Ammon's horn (tissue), 1 donor: ENCODE results near the gene COG1.
"Not testable (repeated sequence)": the region's sequence is repeated elsewhere in the genome, so short reads cannot be mapped to it uniquely, and the experiment has no call there.

Experiments used
- DNase-seq: peaks from one replicate; pipeline ENCODE4 v3.0.0-alpha.2; 2016; ENCODE audit warnings: low spot score

The COG1 gene, protein sequence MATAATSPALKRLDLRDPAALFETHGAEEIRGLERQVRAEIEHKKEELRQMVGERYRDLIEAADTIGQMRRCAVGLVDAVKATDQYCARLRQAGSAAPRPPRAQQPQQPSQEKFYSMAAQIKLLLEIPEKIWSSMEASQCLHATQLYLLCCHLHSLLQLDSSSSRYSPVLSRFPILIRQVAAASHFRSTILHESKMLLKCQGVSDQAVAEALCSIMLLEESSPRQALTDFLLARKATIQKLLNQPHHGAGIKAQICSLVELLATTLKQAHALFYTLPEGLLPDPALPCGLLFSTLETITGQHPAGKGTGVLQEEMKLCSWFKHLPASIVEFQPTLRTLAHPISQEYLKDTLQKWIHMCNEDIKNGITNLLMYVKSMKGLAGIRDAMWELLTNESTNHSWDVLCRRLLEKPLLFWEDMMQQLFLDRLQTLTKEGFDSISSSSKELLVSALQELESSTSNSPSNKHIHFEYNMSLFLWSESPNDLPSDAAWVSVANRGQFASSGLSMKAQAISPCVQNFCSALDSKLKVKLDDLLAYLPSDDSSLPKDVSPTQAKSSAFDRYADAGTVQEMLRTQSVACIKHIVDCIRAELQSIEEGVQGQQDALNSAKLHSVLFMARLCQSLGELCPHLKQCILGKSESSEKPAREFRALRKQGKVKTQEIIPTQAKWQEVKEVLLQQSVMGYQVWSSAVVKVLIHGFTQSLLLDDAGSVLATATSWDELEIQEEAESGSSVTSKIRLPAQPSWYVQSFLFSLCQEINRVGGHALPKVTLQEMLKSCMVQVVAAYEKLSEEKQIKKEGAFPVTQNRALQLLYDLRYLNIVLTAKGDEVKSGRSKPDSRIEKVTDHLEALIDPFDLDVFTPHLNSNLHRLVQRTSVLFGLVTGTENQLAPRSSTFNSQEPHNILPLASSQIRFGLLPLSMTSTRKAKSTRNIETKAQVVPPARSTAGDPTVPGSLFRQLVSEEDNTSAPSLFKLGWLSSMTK

DNA sequence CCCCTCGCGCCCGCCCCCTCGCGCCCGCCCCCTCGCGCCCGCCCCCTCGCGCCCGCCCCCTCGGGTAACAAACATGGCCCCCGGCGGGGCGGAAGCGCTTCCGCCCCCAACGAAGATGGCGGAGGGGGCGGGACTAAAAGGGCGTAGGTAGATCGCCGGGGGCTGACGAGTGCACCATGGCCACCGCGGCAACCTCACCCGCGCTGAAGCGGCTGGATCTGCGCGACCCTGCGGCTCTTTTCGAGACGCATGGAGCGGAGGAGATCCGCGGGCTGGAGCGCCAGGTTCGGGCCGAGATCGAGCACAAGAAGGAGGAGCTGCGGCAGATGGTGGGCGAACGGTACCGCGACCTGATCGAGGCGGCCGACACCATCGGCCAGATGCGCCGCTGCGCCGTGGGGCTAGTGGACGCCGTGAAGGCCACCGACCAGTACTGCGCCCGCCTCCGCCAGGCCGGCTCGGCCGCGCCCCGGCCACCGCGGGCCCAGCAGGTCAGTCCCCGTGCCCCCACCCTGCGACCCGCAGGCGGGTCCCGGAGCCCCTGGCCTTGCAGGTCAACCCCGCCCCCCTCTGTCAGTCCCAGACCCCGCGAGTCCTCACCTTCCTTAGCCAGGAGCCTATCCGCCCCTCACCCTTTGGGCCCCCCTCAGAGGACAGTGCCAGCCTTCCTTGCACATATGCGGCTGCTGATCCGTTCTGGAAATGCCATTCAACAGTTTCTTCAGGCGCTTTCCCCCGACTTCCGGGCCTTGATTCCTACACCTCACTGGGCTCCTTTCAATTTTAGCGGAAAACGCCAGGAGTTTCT, at the start of gene COG1:
Gene COG1 (plus strand): TSS at position 162 of the 808 bp plus-strand sequence. CDS start 15 bp downstream, at position 177.
- peak; percentile 90 for DNase-seq

DNA sequence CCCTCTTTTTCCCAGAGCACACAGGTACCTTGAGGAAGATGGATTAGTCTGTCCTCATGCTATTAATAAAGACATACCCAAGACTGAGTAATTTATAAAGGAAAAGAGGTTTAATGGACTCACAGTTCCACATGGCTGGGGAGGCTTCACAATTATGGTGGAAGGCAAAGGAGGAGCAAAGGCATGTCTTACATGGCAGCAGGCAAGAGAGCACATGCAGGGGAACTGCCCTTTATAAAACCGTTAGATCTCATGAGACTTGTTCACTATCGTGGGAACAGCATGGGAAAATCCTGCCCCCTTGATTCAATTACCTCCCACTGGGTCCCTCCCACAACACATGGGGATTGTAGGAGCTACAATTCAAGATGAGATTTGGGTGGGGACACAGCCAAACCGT, 48.6 kb upstream of the COG1 start:
- not testable (repeated sequence) for DNase-seq

DNA sequence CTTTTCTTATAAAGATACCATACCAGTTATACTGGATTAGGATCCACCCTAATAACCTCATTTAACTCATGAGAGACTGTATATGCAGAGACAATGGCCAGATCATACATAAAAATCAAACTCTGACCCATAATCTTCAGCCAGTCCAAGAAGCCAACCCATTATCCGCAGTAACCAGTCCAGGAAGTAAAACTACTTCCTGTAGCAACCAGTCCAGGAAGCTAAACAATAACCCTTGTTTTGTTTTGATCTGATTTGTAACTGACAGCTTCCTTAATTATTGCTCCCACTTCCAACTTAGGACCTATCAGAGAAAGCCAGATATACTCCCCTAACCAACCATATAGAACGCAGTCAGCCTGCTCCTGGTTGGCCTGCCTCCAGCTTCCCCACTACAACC, 47.2 kb upstream of the COG1 start:
- DNase-seq: no peak

DNA sequence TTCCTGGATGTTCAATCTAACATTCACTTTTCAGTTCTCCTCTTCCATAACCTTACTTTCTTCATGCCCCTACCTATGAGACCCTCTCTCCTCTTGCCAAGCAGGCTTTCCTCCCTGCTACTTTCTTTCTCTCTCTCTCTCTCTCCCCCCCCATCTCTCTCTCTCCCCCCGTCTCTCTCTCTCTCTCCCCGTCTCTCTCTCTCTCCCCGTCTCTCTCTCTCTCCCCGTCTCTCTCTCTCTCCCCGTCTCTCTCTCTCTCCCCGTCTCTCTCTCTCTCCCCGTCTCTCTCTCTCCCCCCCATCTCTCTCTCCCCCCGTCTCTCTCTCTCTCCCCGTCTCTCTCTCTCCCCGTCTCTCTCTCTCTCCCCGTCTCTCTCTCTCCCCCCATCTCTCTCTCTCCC, 45.1 kb upstream of the COG1 start:
- not testable (repeated sequence) for DNase-seq

DNA sequence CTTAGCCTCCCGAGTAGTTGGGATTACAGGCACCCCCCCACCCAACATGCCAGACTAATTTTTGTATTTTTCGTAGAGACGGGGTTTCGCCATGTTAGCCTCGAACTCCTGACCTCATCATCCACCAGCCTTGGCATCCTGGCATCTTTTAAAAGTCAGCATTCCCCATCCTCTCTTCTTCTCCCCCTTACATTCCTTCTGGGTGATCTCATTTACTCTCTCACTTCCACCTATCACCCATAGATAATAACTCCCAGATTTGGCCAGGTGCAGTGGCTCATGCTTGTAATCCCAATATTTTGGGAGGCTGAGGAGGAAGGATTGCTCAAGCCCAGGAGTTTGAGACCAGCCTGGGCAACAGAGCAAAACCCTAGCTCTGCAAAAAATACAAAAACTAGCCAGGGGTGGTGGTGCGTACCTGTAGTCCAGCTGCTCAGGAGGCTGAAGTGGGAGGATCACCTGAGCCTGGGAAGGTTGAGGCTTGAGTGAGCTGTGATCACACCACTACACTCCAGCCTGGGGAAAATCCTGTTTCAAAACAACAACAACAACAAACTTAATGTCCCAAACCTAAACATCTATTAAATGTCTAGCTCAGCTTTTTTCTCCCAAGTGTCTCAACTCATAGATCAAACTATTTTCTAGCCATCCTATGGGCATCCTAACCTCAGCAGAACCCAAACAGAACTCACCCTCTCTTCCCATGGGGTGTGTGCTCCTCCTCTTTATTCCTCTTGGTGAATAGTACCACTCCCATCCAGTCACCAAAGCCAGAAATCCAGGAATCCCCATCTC, 44.1 kb upstream of the COG1 start:
- DNase-seq: no peak

DNA sequence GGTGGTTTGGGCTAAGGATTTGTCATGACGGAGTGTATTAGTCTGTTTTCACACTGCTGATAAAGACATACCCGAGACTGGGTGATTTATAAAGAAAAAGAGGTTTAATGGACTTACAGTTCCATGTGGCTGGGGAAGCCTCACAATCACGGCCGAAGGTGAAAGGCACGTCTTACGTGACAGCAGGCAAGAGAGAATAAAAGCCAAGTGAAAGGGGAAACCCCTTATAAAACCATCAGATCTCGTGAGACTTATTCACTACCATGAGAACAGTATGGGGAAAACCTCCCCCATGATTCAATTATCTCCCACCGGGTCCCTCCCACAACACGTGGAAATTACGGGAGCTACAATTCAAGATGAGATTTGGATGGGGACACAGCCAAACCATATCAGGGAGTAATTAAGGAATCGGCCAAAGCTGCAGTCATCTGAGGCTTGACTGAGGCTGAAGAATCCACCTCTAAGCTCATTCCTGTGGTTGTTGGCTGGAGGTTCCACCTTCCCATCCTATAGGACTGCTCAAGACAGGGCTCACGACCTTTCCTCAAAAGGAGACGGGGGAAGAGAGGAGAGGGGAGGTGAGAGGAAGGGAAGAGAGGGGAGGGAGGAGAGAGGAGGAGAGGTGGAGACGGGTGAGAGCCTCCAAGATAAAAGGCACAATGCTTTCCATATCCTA, 42.1 kb upstream of the COG1 start:
- not testable (repeated sequence) for DNase-seq

DNA sequence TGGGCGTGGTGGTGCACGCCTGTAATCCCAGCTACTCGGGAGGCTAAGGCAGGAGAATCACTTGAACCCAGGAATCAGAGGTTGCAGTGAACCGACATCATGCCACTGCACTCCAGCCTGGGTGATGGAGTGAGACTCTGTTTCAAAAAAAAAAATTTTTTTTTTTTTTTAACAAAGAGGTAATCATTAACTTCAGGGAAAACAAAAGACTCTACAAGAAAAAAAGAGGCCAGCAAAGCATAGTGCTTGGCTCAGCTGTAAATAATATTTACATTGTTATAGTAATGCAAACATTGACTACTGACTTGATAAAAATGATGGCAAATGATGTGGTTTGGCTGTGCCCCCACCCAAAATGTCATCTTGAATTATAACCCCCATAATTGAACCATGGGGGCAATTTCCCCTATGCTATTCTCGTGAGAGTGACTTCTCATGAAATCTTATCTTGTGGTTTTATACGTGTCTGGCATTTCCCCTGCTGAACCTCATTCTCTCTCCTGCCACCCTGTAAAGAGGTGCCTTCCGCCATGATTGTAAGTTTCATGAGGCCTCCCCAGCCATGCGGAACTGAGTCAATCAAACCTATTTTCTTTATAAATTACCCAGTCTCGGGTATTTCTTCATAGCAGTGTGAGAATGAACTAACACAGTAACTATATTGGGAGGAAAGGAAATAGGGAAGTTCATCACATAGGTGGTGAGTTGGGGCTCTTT, 40.8 kb upstream of the COG1 start:
- DNase-seq: no peak

DNA sequence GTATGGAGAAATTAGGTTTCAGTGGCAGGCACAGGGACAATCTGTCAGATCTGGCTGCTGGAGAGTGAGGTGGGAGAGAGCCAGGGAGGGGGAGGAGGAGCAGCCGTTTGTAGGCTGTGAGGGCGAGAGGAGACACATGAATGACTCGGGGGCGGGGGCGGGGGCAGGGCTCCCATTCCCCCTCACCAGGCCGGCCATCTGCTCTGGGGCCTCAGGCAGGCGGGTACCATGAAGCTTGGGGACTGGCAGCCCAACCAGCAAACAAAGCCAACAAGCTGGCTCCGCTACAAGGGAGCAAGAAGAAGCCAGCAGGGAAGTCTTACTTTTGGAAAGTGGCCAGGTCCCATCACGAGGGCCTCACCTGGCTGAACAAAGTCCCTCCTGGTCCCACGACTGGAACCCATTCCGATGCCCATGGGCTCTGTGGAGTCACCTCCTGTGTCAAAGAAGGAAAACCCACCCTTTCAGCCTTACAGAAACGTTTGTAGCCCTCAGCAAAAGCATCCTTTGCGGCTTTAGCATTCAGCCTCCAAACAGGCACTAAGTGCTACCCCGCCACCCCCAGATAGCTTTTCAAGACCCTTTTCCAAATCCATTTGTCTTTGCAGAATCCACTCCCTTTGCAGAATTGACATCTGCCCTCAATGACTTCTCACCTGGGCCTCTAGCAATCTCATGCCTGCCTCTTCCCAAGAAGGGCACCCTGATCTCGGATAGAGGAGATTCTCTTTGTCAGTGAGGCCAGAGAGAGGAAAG, 37.3 kb upstream of the COG1 start:
- DNase-seq: peak; percentile 41

DNA sequence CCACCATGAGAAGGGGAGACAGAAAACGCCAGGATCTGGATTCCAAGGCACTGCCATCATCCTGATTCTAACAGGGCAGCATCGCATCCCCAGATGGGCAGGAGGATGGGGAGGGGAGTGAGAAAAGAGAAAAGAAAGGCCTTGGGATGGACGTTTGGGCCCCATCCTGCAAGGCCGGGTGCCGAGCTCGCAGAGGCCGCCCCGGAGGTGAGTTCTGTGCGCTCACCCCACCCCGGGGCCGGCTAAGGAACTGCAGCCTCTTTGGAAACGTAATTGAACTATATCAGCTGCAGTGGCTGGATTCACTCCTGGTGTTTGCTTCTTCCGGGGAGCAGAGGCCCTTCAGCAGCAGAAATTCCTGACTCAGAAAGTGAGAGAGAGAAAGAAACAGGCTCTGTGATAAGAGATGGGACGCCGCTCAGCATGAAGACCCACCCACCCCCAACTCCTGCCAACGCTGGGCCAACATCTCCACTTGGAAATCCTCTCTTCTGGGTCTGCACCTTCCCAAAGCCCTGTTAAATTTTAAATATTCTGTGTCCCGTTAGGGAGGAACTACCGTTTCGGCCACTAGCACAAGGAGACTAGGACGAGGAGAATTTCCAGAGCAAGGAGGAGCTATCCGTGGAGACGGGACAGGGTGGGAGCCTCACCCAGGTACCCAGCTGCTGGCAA, 36.6 kb upstream of the COG1 start:
- DNase-seq: peak; percentile 72

DNA sequence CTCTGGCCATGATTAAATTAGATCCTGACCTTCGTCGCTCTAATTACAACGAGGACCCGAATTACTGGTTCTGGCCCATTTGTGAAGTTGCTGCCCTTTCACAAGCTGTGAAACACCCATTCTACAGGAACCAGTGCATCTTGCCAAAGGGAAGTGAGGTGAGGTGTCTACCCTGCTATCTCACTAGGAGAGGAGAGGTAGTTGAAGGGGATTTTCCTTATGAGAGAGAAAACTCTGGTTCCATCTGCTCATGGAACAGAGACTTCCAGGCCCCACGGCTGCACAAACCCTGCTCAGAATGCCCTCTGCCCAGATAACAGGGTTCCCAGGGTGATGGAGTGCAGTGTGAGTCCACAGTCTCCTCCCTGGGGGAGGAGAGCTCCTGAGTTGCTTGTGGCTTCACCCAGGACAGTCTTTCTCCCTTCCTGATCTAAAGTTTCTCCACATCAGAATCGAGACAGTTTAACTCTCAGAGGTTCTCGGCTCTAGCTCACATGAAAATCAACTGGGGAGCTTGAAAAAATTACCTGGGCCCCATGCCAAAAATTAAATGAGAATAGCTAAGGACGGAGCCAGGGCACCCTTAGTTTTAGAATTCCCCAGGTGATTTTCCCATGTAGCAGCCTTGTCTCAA, 35.9 kb upstream of the COG1 start:
- DNase-seq: no peak

DNA sequence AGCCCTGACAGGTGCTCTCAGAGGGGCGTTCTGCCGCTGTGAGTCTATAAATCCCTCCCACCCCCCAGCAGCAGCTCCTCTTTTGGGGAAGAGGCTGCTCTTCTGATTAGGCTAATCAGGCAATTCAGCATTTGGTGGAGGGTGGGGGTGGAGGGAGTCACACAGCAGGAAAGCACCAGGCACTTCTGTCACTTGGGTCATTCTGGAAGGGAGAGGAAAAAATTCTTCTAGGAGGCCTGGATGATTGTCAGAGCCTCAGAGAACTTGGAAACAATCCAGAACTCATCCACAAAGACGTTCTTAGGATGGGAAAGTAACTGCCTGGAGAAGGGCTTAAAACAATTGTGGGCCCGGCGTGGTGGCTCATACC, 35.3 kb upstream of the COG1 start:
- no peak for DNase-seq

DNA sequence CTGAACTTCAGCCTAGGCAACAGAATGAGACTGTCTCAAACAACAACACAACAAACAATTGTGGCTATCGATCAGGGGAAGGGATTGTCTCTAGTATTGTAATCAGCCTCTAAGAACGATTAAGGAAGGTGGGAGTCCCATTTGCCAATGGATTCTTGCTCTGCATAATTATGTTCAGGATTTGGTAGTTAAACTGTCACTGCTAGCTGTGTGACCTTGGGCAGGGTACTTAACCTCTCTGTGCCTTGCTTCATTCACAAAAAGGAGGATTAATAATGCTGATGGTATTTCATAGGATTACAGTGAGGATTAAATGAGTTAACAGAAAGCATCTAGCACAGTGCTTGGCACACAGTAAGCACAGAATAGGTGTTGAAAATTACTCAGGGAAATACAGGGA, 34.7 kb upstream of the COG1 start:
- DNase-seq: no peak

DNA sequence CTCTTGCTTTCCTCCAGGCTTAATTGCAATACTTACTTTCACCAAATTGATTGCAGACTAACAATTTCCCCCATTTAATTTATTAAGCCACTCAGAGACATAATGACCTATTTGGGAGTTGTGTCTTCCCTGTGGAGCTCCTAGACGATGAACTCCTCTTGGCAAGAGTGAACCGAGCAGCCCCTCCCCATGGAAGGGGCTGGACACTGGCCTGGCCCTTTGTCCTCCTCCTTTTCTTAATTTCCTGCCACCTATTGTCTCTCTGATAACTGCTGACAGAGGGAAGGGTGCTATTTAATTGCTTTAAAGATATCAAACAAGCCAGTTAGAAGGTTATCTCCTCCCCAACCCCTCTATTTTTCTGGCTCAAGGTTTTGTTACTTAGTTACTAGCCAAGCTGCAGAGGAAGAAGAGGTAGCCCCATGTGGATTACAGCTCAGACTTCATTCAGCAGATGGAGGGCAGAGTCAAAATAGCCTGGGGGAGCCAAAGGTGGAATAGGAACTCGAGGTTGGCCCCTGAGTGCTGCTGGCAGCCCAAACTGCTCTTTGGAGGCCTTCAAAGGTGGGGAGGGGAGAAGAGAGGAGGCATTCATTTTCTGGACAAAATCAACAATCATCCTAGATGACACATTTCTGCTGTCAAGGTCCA, 31.8 kb upstream of the COG1 start:
- DNase-seq: no peak

DNA sequence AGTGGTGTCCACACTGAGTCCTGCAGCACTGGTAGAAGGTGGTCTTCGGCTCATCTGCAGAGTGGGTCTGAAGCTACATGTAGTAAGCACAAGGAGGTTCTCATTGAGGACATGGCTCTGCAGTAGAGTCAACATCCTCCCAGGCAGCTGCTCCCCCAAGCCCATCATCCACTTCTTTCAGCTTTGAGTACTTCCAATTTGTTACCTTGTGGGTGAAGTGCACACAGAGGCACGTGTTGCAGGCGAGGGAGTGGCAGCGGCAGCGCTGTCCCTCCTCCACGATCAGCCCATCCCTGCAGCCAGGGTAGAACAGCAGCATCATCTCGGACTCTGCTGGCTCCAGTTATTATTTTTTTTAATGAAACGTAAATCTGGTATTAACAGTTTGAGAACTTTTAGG, 29.8 kb upstream of the COG1 start:
- DNase-seq: no peak

DNA sequence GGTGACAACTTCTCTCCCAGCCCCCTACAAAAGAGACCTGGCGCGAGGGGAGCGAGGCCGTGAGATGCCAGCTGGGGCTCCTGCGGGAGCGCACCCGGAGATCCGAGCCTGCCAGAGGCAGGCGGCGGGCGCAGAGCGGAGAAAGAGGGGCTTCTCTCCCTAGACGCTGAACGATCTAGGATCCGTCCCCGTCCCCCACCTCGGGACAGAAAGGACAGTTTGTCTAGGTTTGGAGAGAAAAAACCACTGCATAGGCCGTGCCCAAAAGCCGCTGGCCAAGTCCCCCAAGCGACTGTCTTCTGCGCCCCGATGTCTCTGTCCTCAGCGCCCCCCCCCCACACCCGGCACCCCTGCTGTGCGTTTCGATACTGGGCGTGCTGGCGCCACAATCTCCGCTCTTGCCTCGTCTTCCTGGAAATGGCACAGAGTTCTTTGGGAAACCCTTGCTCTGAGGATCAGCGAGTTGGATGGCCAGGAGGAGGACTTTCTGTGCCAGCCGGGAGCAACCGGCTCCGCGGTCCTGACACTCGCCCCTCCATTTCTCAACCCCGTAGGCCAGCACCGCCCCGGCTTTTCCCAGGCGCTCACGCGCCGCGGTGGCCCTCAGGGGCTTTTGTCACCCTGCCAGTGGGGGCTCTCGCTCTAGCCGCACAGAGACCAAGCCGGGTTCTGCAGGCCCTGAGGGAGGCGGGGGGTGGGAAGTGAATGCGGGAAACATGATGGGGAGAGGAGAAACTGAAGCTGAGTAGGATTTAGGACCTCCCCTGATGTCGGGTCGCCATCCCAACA, 27.0 kb upstream of the COG1 start:
- no peak for DNase-seq

DNA sequence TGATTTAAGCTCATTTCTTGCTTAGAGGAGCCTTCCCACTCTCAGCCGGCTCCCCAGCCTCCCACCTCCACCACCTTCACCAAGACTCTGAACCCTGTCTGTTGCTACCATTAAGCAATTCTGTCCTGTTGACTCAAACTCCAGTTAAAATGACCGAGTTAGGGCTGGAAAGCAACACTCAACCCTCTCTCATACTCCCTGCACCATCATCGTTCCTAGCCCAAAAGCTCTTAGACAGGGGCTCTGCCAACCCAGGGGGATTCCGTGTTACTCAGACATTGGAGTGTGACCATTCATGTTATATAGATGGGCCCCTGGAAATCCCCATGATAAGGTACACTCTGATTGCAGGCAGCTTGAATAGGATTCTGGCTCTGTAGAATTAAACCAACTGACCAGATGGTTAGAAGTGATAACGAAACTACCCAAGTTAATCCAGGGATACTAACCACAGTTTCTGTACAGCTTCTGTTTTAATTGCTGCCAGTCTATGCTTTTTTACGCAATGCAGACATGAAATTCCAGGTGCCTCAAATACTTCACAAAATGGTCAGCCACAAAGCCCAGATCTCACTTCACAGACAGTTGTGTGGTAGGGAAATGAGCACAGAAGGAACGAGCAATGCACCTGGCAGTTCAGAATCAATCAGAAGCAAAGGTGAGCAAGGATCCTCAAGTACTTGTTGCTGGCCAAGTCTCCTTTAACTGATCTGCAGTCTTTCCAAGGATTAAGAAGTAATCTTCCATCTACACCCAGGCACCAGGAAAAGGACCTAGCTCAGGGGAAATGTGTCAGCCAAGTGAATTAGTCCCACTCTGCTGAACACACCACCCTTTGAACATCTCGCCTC, 25.9 kb upstream of the COG1 start:
- DNase-seq: no peak
